GM12878 (cell line): ENCODE results near the gene MCTS1. TPM values are rescaled to one million over a fixed set of nuclear protein-coding genes. Genes with fewer than 3 reads are reported as not detected.

Experiments used
- ASH2L ChIP-seq: fragments of 300-600, 200-600 bp; sonication (generic); IDR thresholded peaks from 2 replicates; pipeline ENCODE4 v1.6.1; 2017; ENCODE audit warnings: low read depth, mild to moderate bottlenecking, borderline replicate concordance
- ATF2 ChIP-seq: IDR thresholded peaks from 2 replicates; pipeline ENCODE4 v1.6.1; 2012; ENCODE audit warnings: low read length, inconsistent platforms
- ATF3 ChIP-seq: IDR thresholded peaks from 2 replicates; pipeline ENCODE4 v1.6.1; 2011; ENCODE audit warnings: low read depth, mild to moderate bottlenecking, low read length, moderate library complexity, borderline replicate concordance; ENCODE audit errors: extremely low read depth
- BACH1 ChIP-seq: fragments of 450-650 bp; IDR thresholded peaks from 2 replicates; pipeline ENCODE4 v1.6.1; 2017; ENCODE audit warnings: mild to moderate bottlenecking, borderline replicate concordance
- CHD4 ChIP-seq: fragments of 200-600 bp; sonication (generic); IDR thresholded peaks from 2 replicates; pipeline ENCODE4 v1.6.1; 2016; ENCODE audit warnings: mild to moderate bottlenecking
- E2F4 ChIP-seq: IDR thresholded peaks from 2 replicates; pipeline ENCODE4 v1.6.1; 2012; ENCODE audit warnings: low read depth, low read length, improper control_type of control experiment
- E2F8 ChIP-seq: fragments of 450-650 bp; IDR thresholded peaks from 2 replicates; pipeline ENCODE4 v1.6.1; 2018; ENCODE audit warnings: mild to moderate bottlenecking, low read depth, moderate library complexity; ENCODE audit not compliant: partially characterized antibody
- EP300 ChIP-seq, 2 experiments: fragments of 150-350 bp in 1 of 2; IDR thresholded peaks; 2 replicates each; pipeline ENCODE4 v1.6.1; 2011 to 2012; ENCODE audit warnings: low read depth in 2 of 2, low read length in 2 of 2, borderline replicate concordance in 1 of 2, improper control_type of control experiment in 1 of 2, inconsistent platforms in 1 of 2; ENCODE audit not compliant: control insufficient read depth in 1 of 2
- ETV6 ChIP-seq, 2 experiments: fragments of 450-650 bp in 1 of 2; IDR thresholded peaks in 1 of 2; conservative IDR thresholded peaks in 1 of 2; 2 replicates each; pipeline ENCODE4 v1.6.1; 2014; ENCODE audit warnings: antibody characterized with exemption in 1 of 2, borderline replicate concordance in 1 of 2, low read depth in 1 of 2, mild to moderate bottlenecking in 1 of 2, moderate library complexity in 1 of 2
- HCFC1 ChIP-seq: fragments of 150-350 bp; IDR thresholded peaks from 2 replicates; pipeline ENCODE4 v1.6.1; 2014; ENCODE audit warnings: low read length
- HDGF ChIP-seq: fragments of 450-650 bp; IDR thresholded peaks from 2 replicates; pipeline ENCODE4 v1.6.1; 2016; ENCODE audit warnings: antibody characterized with exemption
- HSF1 ChIP-seq: fragments of 150-350 bp; IDR thresholded peaks from 2 replicates; pipeline ENCODE4 v1.6.1; 2014; ENCODE audit warnings: mild to moderate bottlenecking, low read depth, low read length
- JUNB ChIP-seq: IDR thresholded peaks from 2 replicates; pipeline ENCODE4 v1.6.1; 2016; ENCODE audit warnings: antibody characterized with exemption, mild to moderate bottlenecking
- NFXL1 ChIP-seq: fragments of 450-650 bp; IDR thresholded peaks from 2 replicates; pipeline ENCODE4 v1.6.1; 2017; ENCODE audit warnings: antibody characterized with exemption, mild to moderate bottlenecking, borderline replicate concordance
- PML ChIP-seq: IDR thresholded peaks from 2 replicates; pipeline ENCODE4 v1.6.1; 2012; ENCODE audit warnings: low read length, inconsistent platforms
- RCOR1 ChIP-seq: conservative IDR thresholded peaks from 2 replicates; pipeline ENCODE4 v1.6.1; 2012; ENCODE audit warnings: low read depth, low read length, improper control_type of control experiment
- SMAD5 ChIP-seq: IDR thresholded peaks from 2 replicates; pipeline ENCODE4 v1.6.1; 2016; ENCODE audit warnings: antibody characterized with exemption, low read depth
- SREBF2 ChIP-seq: IDR thresholded peaks from 2 replicates; pipeline ENCODE4 v1.6.1; 2012; ENCODE audit warnings: mild to moderate bottlenecking, low read length
- TAF1 ChIP-seq: IDR thresholded peaks from 2 replicates; pipeline ENCODE4 v1.6.1; 2011; ENCODE audit warnings: mild to moderate bottlenecking, low read depth, low read length, borderline replicate concordance
- TARDBP ChIP-seq: IDR thresholded peaks from 2 replicates; pipeline ENCODE4 v1.6.1; 2016; ENCODE audit warnings: borderline replicate concordance
- ZBTB33 ChIP-seq: fragments of 450-650 bp; IDR thresholded peaks from 2 replicates; pipeline ENCODE4 v1.6.1; 2017; ENCODE audit warnings: mild to moderate bottlenecking
- polyA plus RNA-seq, 11 experiments: library from polyadenylated mRNA; depleted of rRNA in 4 of 11; unstranded in 6 of 11; stranded (reverse) in 5 of 11; fragments of >200 nt; fragmentation: Nextera tagmentation in 4 of 11; fragmentation: Illumina TruSeq in 1 of 11; extraction: Ambion mirVana in 4 of 11; extraction: Trizol in 1 of 11; gene quantifications; 1 replicate in 1 of 11; 2 replicates in 10 of 11; pipeline versions ENCODE4 v1.2.1 to v1.2.3, GENCODE V29; 2011 to 2016; ENCODE audit warnings: inconsistent platforms in 2 of 11, missing spikeins in 2 of 11, low read depth in 1 of 11
- total RNA-seq, 4 experiments: library from RNA; depleted of rRNA in 3 of 4; stranded (reverse); fragments of >200 nt in 3 of 4; fragmentation: Illumina TruSeq in 1 of 4; extraction: Trizol in 1 of 4; gene quantifications; 2 replicates each; pipeline versions ENCODE4 v1.2.1 to v1.2.3, GENCODE V29; 2013 to 2021

The MCTS1 gene
- total and polyA plus RNA-seq, 10 of the 15 experiments (the other 5 are each of a cell fraction or from before 2014, with no cell fraction given) = 59.5 to 238 (median 115) TPM

GRCh38 chrX:120560842-120561633 is 42.9 kb upstream of the MCTS1 start, which contains the start of gene CUL4B (continued):
- no peak for TF ChIP-seq ATF2
- TF ChIP-seq HDGF = no peak
- TF ChIP-seq ETV6 (conservative IDR thresholded peaks at IDR 0.05 in 1 of 2, IDR thresholded peaks at IDR 0.05 in 1 of 2; ENCODE audit: borderline replicate concordance in 1 of 2, low read depth in 1 of 2) = no peak
- no peak for TF ChIP-seq TARDBP
- TF ChIP-seq TAF1 = peak; percentile 52; the same call in 1 of the 2 replicates
- no peak for TF ChIP-seq NFXL1
- no peak for TF ChIP-seq E2F8
- TF ChIP-seq ATF3 = 0 out of 2 replicates have a peak, but pooled peaks have one; percentile 32
- no peak for TF ChIP-seq PML
- TF ChIP-seq CHD4 = no peak
- no peak for TF ChIP-seq SMAD5
- peak in 1 of 2 experiments; percentile 8; a peak in 1 of 4 replicates for TF ChIP-seq EP300 (IDR thresholded peaks at IDR 0.05; ENCODE audit: borderline replicate concordance in 1 of 2, control insufficient read depth in 1 of 2, low read depth in 2 of 2, low read length in 2 of 2)
- no peak for TF ChIP-seq SREBF2
- TF ChIP-seq HSF1 = no peak
- no peak for TF ChIP-seq RCOR1
- TF ChIP-seq HCFC1 = no peak
- no peak for TF ChIP-seq ASH2L
- TF ChIP-seq E2F4 = no peak
- no peak; the same call in 1 of the 2 replicates for TF ChIP-seq BACH1
- no peak for TF ChIP-seq JUNB
- no peak for TF ChIP-seq ZBTB33
